GM19023 (cell line): ENCODE data around the gene CDHR2.

Source experiments
- ATAC-seq: cut with Tn5 transposase; IDR thresholded peaks from one replicate; pipeline ENCODE4 v1.9.1; 2021; ENCODE audit warnings: mild to moderate bottlenecking, moderate library complexity; ENCODE audit not compliant: unreplicated experiment

CDHR2 gene

DNA sequence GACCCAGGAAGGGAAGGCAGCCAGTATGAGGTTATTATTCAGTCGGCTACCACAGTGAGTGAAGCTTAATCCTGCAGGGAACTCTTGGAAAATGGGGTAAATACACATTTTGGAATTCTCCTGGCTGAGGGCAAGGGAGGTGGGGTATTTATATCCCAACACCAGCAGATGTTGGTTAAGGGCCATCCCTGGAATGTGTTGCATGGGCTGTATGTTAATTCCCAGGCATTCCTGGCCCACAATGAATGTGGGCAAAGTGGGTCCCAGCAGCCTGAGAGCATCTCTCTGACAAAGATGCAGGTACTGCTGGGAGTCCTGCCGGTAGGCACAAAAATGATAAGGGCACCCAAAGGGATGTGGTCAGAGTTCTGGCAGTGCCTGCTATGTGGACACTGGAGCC lies 63.7 kb downstream of the CDHR2 start:
- ATAC-seq: no peak

DNA sequence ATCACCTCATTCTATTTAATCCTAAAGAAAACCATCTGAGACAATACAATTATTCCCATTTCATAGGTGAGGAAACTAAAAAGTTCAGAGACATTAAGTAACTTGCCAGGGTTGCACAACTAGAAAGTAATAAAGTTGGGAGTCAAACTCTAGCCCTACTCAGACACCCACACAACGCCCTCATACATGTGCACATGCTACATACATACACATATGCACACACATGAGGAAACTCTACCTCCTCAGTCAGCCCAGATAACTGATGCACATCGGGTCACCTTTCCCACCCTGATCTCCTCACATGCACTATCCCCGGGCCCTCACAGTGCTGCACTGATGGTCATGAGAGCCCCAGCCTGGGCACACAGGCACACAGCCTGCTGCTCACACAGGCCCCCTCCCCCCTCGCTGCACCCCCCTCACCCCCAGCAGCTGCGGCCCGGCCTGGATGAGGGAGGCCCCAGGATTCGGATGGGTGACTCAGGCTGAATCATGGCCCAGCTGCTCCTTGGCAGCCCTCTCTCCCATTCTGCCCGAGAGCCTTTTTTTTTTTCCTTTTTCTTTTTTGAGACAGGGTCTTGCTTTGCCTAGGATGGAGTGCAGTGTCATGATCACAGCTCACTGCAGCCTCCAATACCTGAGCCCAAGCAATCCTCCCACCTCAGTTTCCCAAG lies 65.8 kb downstream of the CDHR2 start:
- no peak for ATAC-seq

DNA sequence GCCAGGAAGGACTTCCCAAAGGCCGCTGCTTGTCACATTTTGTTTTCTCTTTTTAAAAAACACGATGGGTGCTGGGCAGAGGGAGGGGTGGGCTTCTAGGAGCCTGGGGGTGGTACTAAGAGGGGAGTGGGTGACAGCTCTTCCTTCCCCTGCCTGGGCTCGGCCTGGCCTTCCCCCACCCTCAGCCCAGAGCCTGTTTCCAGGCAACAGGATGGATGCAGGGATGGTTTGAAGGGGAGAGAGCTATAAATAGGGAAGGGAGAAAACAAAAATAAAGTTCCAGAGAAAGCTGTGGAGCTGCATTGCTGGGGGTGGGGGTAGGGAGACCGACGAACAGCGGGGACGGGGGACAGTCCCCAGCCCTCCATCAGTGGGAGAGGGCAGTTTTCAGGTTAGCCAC lies 67.4 kb downstream of the CDHR2 start:
- ATAC-seq: no peak

DNA sequence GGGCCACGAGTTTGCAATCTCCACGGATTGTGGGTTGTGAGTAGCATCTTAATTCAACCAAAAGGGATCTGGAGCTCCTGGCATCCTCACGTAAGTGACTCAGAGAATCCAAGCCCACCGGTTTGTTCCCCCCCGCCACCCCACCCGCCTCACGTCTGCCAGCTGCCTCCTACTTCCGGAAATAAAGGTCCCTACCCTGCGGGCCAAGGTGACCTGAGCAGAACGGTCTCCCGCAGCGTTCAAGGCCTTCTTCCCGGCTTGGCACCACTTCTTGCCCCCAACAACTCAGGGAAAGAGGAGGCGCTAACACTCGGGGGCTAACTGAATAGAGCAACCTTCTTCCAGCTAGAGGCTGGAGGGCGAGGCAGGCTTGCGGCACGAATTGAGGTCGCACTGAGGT lies 69.6 kb downstream of the CDHR2 start:
- no peak for ATAC-seq

DNA sequence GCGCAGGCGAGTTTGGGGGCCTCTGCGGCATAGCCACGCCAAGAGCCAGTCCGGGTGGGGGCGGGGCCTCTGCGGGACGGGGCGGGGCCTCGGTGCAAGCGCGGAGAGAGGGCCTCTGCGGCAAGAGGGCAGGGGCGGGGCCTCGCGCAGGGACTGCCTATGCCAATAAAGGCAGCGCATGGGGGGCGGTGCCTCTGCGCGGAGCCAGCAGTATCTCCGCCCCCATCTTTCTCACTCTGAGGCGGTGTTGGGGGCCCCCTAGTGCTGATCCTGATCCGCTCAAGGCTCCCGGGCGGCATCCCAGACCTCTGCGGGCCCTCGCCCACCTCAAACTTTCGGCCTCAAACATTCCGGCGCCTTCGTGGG lies 70.0 kb downstream of the CDHR2 start:
- ATAC-seq: no peak

DNA sequence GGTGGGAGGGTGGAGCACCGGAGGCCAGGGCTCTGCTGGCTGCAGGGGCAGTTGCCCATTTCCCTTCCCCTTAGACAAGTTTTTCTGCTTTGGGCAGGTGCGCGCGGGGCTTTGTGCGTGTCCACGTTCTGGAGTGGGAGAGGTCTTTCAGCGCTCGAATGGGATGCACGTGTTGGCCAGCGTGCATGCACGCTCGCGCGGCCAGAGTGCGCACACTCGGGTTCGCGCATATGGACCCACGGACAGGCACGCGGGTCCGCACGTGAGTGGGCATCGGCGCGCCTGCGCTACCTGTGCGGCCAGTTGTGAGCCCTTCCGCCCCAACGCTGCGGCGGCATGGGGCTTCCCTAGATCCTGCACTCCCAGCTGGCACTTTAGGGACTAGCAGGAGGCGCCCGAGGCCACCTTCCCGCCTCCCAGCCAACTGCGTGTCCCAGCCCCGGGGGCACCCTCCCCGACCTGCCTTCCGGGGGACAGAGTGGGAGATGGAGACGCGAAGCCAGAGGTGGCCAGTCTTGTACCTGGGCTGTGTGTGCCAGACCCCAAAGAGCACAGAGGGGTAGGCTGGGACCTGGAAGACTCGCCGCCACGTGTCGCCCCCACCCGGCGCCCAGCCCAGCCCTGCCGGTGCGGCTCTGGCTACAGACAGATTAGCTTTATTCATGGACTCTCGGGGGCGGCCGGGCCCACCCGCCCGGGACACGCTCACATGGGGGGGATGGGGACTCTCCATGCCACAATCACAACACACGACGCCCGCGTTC lies 70.6 kb downstream of the CDHR2 start:
- no peak for ATAC-seq

DNA sequence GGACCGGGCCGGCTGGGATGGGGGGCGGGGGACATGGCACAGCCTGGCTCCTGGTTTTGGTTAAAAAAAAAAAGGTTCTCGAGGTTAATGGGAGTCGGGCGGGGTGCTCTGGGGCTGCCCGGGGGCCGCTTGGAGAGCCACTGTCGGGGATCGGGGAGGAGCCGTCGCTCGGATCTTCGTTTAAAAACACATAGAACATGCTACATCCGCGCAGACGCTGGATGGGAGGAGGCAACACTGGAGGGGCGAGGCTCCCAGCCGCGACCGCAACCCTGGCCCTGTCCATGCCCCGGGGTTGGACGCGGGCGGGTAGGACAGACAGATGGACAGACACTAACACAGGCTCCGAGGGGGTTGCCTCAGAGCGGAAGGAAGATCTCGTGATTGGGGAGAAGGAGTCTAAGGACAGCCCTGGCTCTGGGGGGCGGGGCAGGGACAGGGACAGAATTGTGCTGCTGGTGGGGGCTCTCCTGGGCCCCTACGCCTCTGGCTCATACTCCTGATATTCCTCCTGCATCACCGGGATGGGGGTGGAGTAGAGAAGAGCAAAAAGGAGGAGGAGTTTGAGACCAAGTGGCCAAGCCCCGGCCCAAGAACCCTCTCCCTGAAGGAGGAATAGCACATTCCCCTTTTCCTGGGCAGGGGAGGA lies 71.3 kb downstream of the CDHR2 start:
- no peak for ATAC-seq

DNA sequence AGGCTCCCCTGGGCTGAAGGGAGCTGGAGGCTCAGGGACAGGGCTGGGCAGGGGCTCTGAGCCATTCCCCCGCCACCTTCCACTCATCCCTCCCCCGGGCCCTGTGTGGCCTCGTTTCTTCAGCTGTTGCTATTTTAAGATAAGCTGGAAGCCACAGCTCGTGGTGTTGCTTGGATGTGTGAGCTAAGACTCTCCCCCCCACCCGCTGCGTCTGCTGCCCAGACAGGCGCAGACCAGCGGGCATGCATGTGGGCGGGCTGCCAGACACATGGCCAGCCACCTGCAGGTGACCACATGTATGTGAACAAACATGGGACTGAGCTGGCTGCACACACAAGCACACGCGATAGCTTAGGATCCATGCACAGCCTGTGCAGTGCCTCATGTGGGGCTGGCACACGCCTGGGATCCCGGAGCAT lies 72.5 kb downstream of the CDHR2 start:
- no peak for ATAC-seq

DNA sequence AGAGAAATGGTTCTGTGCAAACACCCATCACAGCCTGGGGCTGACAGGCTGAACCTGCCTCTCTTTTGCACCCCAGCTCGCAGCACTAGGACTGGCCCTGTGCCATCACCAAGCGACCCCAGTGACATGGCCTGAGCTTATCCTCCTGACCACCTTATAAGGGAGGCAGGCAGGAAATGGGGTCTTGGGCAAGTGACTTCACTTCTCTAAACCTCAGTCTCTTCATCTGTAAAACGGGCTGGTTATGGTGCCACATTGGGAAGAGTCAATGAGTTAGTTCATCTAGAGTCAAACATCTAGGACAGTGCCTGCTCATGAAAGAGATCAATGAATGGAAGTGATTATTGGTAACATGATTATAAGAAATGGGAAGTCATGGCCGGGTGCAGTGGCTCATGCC lies 75.0 kb downstream of the CDHR2 start:
- no peak for ATAC-seq

DNA sequence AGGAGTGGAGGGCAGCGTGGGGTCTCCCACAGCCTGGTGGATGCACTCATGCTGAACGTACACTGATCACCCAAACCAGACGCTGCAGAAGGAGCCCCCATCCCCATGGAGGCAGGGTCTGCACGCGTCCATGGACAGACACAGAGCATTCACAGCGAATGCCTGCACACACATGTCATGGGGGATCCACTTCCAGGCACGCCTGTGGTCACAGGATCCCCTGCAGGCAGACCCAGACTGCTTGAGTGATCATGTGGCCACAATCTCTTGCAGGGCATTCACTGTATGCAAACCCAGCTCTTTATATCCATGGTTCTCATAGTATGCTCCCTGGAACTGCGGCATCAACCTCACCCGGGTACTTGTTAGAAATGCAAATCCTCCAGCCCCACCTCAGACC lies 75.8 kb downstream of the CDHR2 start:
- no peak for ATAC-seq

DNA sequence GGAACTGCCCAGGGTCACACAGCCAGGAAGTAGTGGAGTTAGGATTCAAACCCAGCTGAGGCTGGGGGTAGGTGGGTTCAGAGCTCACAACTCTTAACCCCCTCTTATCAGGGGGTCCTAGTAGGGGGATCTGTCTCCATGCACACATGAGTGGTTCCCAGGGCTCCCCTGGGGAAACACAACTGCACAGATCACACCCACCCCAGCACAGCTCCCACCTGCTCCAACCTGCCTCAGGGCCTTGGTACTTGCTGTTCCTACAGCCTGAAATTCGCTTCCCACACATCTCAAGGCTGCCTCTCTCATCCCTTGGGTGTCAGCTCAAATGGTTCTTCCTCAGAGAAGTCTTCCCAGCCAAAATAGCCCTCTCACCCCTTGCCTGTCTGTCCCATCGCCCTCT lies 76.4 kb downstream of the CDHR2 start:
- no peak for ATAC-seq

DNA sequence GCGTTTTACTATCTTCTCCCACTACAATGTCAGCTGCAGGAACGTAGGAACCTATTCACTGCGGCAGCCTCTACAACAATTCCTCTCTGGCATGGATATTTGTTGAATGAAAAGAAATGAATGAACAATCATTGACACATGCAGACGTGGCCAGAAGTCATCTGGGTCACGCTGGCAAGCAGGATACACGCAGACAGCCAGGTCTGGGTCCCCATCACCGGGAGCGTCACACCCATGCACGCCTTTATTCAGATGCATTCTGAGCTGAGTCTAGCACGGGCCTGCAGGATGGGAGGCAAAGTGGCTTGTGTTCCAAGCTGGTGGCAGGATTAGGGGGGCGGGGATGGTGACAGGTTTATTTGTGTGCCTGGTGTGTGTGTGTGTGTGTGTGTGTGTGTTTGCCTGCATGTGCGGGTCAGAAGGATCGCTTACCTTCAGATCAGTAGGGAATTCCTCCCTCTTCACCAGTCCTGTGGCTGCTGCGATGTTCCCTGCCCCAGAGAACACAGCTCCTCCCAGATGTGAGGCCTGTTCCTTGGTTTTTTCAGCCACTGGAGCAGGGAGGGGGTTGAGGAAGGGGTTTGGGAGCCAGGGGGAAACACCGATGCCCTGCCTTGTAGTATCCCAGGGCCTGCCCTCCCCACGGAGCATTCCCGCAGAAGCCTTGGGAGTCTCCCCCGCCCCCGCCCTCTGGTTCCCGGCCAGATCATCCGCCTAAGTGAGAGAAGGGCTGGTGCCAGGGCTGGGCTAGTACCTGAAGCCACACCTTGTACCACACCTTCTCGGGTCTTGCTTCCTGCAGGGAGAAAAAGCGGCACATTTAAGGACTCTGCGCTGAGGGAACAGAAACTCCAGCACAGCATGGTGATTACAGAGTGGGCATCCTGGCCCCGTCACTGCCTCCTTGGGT lies 77.1 kb downstream of the CDHR2 start:
- no peak for ATAC-seq

DNA sequence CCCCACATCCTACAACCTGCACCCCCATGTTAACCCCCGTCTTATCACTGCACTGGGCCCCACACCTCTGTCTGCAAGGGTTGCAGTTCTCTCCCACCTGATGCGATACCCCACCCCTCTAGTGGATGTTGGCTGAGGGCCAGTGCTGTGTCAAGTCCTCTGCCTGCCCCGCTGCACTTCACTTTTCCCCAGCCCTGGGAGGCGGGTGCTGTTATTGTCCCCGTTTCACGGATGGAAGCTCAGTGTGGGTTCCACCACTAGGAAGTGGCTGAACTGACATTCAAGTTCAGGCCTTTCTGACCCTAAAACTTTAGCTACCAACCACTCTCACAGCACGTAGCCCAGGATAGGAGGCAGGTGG lies 77.7 kb downstream of the CDHR2 start:
- ATAC-seq: no peak

DNA sequence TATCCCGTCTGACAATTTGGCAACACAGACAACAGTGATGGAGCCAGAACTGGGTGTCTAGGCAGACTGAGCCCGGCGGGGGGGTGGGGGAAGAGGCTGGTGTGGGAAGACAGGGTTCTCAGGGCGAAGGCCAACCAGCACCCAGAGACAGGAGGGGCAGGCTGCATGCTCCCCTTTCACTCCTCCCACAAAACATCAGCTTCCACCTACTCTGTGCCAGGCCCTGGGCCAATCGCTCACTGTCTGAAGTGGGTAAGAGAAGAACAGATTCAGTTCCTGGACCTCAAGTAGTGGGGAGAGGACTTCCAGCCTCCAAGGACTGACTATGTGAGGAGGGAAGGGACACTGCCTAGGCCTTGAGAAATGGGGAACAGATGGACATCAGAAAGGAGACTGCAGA lies 78.4 kb downstream of the CDHR2 start:
- ATAC-seq: no peak

DNA sequence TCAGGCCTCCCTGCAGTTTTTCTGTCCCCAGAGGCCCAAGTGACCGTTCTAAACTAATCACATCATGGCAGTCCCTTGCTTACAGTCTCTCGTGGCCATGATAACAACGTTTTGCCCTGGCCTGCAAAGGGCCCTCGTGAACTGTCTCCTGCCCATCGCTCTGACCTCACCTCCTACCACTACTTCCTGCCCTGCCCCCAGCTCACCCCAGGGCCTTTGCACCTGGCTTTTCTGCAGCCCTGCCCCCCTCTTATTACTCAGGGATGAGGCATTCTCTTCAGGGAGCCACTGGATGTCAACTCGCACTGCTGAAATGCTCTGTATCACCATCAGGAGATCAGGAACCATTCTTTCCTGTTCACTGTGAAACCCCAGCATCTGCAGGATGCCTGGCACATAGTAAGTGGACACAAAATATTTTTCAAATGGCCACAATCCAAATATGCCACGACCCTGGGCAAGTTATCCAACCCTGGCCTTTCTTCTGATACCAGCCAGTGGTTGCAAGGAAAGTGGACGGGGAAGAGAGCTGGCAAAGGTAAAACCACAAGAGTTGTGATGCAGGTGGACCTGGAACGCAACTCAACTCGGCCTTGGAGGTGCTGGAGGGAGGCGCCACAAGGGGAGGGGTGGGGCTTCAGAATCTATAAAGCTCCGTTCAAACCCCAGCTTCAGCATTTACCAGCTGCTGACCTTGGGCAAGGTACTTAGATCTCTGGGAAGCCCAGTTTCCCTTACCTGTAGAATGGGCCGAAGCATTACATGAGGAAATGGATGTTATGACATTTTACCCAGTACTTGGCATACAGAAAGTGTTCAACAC lies 79.5 kb downstream of the CDHR2 start:
- no peak for ATAC-seq

DNA sequence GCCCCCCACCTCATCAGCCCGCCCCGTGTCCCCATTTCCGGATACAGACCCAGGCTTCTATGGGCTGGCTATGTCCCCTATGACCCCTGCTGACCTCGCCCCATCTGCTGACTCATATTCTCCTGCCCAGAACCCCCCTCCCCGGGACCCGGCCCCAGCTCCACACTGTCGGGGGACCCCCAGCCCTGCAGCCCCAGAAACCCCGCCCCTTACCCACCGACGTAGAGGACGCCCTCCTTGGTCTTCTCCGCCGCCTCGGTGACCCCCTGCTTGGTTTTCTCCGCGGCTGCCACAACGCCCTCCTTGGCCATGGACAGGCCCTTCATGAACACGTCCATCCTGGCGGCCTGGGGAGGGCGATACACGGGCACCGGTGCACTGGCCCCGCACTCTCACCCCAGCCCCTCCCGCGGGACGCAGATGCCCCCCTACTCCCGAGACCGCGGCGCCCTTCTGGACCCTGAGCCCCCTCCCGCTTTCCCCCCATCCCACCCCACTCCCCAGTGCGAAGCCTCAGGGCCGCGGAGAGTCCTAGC lies 80.2 kb downstream of the CDHR2 start:
- no peak for ATAC-seq

DNA sequence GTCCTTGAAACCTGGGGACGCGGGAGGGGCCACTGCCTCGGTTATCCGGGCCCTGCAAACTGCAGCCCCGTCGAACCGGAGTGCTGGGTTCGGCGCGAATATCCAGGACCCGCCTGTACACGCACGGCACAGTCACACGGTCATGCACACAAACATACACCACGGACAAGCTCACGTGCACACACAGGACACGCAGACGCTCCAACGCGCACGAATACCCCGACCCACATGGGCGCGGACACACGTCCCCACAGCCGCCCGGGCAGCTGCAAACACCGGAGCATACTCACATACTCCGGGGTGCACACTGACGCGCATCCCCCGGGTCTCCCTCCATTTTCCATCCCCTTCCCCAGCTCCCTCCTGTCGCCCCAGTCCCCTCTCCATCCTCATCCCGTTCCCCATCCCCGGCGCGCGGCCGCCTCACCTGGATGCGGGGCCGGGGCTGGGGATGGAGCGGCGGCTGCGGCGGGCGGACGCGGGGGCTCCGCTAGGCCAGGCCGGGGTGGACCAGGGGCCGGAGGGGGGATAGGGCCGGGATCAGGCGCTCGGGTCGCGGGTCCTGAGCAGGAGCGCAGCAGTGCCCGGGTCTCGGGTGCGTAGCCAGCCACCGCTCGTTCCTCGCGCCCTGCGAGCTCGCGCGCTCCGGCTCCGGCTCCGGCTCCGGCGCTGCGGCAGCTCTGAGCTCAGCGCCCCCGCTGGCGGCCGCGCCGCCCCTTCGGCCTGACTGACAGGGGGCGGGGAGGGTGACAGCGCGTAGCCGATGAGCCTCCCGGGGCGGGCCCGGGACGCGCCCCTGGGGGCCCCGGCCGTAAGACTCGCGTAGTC lies 80.9 kb downstream of the CDHR2 start, which contains the start of the genes EIF4E1B and SNCB:
TSS of gene EIF4E1B (plus strand) at position 823 of the 828 bp plus-strand sequence. CDS start 12,113 bp downstream, outside the sequence.
TSS of gene SNCB (minus strand) at position 682 of the 828 bp plus-strand sequence. CDS start 880 bp downstream, outside the sequence.
- no peak for ATAC-seq

DNA sequence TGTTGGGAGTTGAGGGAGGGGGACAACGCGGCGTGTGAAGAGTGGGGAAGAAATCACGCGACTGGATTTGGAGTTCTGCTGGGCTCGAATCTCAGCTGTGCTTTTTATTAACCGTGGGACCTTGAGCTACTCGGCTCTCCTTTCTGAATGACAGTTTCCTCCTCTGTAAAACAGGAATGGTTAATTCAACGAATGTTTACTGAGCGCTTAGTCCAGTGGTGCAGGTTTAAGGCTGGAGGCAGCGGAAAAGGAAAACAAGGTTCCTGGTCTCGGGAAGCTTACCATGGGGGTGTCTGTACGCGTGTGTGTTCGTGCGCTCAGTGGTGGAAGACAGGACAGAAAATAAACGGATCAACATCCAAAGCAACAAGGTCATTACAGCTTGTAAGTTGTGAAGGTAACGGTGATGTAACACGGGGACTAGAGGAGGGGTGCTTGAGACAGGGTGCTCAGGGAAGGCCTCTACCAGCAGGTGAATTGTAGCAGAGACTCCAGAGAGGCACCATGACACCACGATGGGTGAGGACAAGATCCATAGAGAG lies 81.6 kb downstream of the CDHR2 start:
- ATAC-seq: no peak
